Measurements from ENCODE around the gene GMDS.

DNA sequence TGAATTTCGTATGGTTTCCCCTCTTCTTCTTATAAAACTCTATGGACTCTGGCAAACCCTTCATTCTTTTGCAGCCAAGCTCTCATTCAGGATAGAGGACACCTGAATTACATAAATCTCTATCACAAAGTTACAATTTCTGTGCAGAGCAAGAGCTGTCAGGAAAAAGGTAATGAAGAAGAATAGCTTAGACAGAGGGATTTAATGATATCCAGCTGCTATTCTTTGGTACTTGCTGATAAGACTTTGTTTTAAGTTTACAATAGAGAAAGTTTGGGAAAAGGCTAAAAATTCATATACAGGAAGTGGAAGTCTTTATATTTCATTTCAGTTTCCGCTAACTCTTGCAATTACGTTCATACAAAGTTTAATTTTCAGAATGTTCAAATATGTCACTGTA is 408.7 kb downstream of the GMDS start:
- TF ChIP-seq EZH2 (IDR thresholded peaks at IDR 0.05; ENCODE audit: insufficient read depth, poor library complexity, severe bottlenecking), result no peak
- TF ChIP-seq EZH2phosphoT487 (IDR thresholded peaks at IDR 0.05; ENCODE audit: insufficient read depth, low read depth), result no peak
